GM18907 (cell line): ENCODE results near the gene SLC22A9.
"Not testable (repeated sequence)": the region's sequence is repeated elsewhere in the genome, so short reads cannot be mapped to it uniquely, and the experiment has no call there.

Source experiments
- ATAC-seq: cut with Tn5 transposase; IDR thresholded peaks from one replicate; pipeline ENCODE4 v1.9.1; 2021; ENCODE audit warnings: mild to moderate bottlenecking, moderate library complexity; ENCODE audit not compliant: unreplicated experiment

SLC22A9 gene

GRCh38 chr11:63369165-63369970 is at the start of gene SLC22A9:
TSS of gene SLC22A9 (plus strand) at chr11:63369785. CDS start at chr11:63370057, 272 bp downstream.
- ATAC-seq = no peak

DNA sequence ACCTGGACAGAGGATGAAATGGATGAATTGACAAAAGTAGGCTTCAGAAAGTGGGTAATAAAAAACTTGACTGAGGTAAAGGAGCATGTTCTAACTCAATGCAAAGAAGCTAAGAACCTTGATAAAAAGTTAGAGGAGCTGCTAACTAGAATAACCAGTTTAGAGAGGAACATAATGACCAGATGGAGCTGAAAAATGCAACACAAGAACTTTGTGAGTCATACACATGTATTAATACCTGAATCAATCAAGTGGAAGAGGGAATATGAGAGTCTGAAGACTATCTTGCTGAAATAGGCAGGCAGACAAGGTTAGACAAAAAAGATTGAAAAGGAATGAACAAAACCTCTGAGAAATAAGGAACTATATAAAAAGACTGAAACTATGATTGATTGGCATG is 47.9 kb upstream of the SLC22A9 start:
- no peak for ATAC-seq

DNA sequence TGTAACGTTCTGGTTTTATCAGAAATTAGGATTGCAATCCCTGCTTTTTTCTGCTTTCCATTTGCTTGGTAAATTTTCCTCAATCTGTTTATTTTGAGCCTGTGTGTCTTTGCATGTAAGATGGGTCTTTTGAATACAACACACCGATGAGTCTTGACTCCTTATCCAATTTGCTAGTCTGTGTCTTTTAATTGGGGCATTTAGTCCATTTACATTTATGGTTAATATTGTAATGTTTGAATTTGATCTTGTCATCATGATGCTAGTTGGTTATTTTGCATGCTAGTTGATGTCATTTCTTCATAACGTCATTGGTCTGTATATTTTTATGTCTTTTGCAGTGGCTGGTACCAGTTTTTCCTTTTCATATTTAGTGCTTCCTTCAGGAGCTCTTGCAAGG is 34.5 kb upstream of the SLC22A9 start:
- not testable (repeated sequence) for ATAC-seq

GRCh38 chr11:63337070-63337469 is 32.5 kb upstream of the SLC22A9 start:
- no peak for ATAC-seq

GRCh38 chr11:63343130-63343529 is 26.5 kb upstream of the SLC22A9 start:
- no peak for ATAC-seq

- no peak for ATAC-seq
Measured at GRCh38 chr11:63352144-63352543, 17.4 kb upstream of the SLC22A9 start.

- no peak for ATAC-seq
Measured at GRCh38 chr11:63362196-63362793, 7.3 kb upstream of the SLC22A9 start.

GRCh38 chr11:63369971-63370588 is 495 bp downstream of the SLC22A9 start:
- no peak for ATAC-seq

DNA sequence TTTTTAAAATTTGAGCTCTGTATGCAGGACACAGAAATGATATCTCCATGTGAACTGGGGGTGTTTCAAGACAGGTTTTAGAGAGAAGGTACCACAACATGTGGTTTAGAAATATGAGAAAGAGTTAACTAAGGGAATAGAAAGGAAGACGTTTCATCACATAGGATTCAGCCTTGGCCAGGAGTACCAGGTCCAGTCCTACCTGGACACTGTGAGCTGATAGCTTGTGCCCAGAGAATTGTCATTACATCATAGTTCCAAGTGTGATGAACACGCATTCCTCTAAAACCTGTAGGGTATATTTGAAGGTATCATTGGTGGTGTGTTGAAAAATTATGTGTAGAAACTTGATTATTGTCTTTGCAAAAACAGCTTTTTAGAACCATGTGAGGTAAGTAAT is 1.8 kb downstream of the SLC22A9 start:
- no peak for ATAC-seq

- ATAC-seq = no peak
Measured at GRCh38 chr11:63375434-63375833, 5.8 kb downstream of the SLC22A9 start.

- ATAC-seq = no peak
Measured at GRCh38 chr11:63380130-63380529, 10.5 kb downstream of the SLC22A9 start.

- ATAC-seq = no peak
Measured at GRCh38 chr11:63395697-63396096, 26.1 kb downstream of the SLC22A9 start.

- ATAC-seq = no peak
Measured at GRCh38 chr11:63404161-63404935, 34.8 kb downstream of the SLC22A9 start.

- no peak for ATAC-seq
Measured at GRCh38 chr11:63405114-63405513, 35.5 kb downstream of the SLC22A9 start.

- ATAC-seq = no peak
Measured at GRCh38 chr11:63406458-63406857, 36.9 kb downstream of the SLC22A9 start.

DNA sequence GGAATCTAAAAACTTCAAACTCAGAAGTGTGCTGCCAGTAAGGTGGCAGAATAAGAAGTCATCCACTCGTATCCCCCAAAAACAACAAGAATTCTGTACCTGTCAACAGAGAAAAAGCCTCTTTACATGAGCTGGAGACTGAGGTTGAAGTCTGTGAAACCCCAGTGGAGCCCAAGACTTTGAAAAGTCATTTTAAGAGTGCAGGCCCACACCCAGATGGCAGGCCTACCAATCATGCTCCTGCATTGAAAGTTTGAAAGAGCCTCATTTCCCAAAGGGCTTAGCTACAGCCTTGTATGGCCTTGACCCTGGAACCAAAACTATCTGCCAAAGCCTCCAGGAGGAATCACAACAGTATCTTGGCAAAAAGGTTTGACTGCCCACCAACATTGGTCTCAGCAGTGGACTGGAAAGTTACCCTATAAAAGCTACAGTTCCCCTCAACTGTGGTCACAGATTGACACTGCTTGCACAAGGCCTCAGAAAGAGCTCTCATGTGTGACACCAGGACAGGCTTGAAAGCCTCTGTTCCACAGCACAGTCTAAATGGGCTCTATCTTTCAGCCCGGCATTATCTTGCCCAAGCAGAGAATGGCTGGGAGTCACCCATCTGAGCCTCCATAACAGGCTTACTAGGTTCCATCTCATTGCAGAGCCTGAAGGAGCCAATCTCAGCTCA is 47.7 kb downstream of the SLC22A9 start:
- no peak for ATAC-seq

GRCh38 chr11:63427971-63428508 is 58.5 kb downstream of the SLC22A9 start:
- no peak for ATAC-seq

DNA sequence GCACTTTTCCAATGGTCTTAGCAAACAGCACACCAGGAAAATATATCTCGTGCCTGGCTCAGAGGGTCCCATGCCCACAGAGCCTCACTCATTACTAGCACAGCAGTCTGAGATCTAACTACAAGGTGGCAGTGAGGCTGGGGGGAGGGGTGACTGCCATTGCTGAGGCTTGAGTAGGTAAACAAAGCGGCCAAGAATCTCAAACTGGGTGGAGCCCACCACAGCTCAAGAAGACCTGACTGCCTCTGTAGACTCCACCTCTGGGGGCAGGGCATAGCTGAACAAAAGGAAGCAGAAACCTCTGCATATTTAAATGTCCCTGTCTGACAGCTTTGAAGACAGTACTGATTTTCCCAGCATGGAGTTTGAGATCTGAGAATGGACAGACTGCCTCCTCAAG is 61.1 kb downstream of the SLC22A9 start:
- ATAC-seq = not testable (repeated sequence)

DNA sequence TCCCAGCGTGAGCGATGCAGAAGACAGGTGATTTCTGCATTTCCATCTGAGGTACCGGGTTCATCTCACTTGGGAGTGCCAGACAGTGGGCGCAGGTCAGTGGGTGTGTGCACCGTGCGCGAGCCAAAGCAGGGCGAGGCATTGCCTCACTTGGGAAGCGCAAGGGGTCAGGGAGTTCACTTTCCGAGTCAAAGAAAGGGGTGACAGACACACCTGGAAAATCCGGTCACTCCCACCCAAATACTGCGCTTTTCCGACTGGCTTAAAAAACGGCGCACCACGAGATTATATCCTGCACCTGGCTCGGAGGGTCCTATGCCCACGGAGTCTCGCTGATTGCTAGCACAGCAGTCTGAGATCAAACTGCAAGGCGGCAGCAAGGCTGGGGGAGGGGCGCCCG is 65.8 kb downstream of the SLC22A9 start:
- not testable (repeated sequence) for ATAC-seq

DNA sequence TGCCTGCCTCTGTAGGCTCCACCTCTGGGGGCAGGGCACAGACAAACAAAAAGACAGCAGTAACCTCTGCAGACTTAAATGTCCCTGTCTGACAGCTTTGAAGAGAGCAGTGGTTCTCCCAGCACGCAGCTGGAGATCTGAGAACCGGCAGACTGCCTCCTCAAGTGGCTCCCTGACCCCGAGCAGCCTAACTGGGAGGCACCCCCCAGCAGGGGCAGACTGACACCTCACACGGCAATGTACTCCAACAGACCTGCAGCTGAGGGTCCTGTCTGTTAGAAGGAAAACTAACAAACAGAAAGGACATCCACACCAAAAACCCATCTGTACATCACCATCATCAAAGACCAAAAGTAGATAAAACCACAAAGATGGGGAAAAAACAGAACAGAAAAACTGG is 66.2 kb downstream of the SLC22A9 start:
- ATAC-seq = not testable (repeated sequence)
